HG03457 (cell line): ENCODE measurements around the gene FOXN3.

Experiments
- ATAC-seq: cut with Tn5 transposase; IDR thresholded peaks from one replicate; pipeline ENCODE4 v1.9.1; 2021; ENCODE audit warnings: moderate number of reproducible peaks; ENCODE audit not compliant: unreplicated experiment

Gene FOXN3

GRCh38 chr14:89409961-89410360 is 7.1 kb downstream of the FOXN3 start:
- no peak for ATAC-seq

- ATAC-seq = no peak
Measured at GRCh38 chr14:89408907-89409700, 7.9 kb downstream of the FOXN3 start.

DNA sequence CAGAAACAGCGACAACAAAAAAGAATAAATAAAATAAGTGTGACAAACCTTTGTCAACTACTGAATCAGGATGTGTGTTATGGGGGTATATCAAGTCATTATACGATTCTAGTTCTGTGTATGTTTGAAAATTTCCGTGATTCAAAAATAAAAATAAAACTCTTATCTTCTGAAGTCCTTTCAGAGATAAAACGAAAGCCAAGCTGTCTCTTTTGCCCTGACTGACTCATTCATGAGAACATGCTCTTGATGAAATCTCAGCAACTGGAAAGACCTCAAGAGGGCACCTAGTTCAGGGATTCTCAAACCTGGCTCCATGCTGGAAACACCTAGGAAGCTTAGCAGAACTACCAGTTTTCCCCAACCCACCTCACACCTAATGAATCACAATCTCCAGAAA is 9.2 kb downstream of the FOXN3 start:
- no peak for ATAC-seq

- no peak for ATAC-seq
Measured at GRCh38 chr14:89406941-89407340, 10.1 kb downstream of the FOXN3 start.

DNA sequence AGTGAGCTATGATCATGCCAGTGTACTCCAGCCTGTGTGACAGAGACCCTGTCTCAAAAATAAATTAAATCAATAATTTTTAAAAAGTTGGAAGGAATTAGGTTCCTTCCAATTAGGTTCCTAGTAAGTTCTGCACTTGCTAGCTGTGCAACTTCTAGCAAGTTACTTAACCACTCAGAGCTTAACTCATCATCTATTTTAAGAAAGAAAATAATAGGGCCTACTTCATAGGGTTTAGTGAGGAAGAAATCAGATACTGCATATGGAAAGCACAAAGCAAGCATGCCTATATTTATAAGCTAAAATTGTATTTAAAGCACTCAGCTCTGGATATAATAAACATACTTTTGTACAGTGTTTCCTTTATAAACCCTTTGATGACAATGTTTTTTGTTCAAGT is 10.7 kb downstream of the FOXN3 start:
- ATAC-seq = no peak

- no peak for ATAC-seq
Measured at GRCh38 chr14:89405712-89406111, 11.3 kb downstream of the FOXN3 start.

DNA sequence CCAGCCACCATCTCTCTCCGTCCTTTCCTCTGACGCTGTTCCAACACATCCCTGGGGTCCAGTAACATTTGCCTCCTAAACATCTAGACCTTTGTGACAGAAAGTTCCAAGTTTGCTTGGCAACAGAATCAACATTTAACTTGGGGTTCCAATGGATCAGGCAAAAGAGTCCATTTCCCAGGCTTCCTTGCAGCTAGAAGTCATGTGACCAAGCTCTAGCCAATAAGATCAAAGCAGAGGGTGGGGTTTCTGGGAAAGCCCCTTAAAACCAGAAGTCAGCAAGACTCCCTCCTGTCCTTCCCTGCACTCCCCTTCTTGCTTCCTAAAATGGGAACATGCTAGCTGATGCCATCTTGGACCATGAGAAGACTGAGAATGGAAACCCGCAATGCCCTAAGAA is 14.7 kb downstream of the FOXN3 start:
- no peak for ATAC-seq

DNA sequence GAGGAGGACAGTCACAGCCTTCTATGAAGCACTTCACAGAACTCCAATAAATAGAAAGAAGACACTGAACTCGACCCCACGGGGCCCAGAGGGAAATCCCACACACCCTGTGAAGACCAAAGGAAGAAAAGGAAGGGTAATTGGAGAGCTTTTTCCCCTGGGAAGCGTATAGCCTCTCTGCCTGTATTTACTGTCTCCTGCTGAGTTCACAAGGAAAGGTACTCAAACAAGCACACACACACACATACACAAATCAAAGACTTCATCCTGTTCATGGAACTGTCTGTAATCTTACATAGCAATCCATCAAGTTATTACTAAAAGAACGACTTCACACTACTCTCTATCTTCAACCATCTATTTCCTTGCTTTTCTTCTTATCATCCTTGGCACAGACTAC is 15.3 kb downstream of the FOXN3 start:
- ATAC-seq = no peak

- ATAC-seq = no peak
Measured at GRCh38 chr14:89401241-89401640, 15.8 kb downstream of the FOXN3 start.

DNA sequence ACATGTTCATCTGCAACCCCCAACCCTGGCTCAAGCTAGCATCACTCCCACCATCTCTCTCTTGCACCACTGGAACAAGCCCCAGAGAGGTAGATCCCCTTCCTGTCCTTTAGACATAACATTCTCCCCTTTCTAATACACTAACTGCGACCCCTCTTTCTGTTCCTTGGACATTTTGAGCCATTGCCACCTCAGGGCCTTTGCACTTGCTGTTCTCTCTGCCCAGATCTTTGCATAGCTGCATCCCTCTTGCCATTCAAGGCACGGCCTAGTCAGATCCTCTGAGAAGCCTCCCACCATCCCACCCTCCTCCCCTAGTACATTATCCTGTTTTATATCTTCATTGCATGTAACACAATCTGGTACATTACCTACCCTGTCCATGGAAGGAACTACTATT is 16.5 kb downstream of the FOXN3 start:
- ATAC-seq = no peak

- no peak for ATAC-seq
Measured at GRCh38 chr14:89399594-89400068, 17.4 kb downstream of the FOXN3 start.

GRCh38 chr14:89399157-89399556 is 17.9 kb downstream of the FOXN3 start:
- ATAC-seq = no peak

- ATAC-seq = no peak
Measured at GRCh38 chr14:89397569-89398230, 19.3 kb downstream of the FOXN3 start.

- no peak for ATAC-seq
Measured at GRCh38 chr14:89394972-89395371, 22.1 kb downstream of the FOXN3 start.

DNA sequence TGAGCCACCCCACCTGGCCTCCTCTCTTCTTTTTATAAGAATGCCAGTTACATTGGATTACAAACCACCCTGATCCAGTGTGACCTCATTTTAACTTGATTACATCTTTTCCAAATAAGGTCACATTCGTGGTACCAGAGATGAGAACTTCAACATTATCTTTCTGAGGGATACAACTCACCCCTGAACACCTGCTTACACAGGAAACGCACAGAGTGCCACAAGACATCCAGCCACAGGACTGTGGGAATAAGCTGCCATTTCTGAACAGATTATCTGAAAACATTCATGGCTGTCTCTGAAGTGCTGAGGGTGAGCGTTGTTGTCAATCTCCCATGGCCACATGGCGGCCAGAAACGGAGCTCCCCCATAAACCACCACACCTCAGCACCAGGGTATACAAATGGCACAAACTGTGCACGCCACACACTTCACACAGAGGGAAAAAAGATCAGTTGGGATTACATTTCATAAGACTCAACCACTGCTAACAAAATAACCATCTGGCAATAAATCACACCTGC is 23.7 kb downstream of the FOXN3 start:
- ATAC-seq = no peak

DNA sequence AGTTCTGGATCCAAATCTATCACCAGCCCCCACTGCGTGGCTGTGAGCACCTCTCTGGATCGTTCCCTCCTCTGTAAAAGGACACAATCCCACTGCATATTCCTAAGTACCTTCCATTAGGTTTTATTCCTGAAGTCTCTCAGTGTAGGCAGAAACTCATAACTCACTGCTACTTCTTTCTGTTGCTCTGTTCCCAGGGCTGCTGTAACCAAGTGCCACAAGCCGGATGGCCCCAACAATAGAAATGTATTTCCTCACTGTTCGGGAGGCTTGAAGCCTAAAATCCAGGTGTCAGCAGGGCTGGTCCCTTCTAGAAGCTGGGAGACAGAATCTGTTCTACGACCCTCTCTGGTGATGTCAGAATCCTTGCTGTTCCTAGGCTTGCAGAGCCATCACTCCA is 24.9 kb downstream of the FOXN3 start:
- no peak for ATAC-seq

- no peak for ATAC-seq
Measured at GRCh38 chr14:89391556-89391955, 25.5 kb downstream of the FOXN3 start.

GRCh38 chr14:89391123-89391522 is 25.9 kb downstream of the FOXN3 start:
- no peak for ATAC-seq

GRCh38 chr14:89388853-89389252 is 28.2 kb downstream of the FOXN3 start:
- ATAC-seq = no peak

GRCh38 chr14:89387922-89388685 is 28.9 kb downstream of the FOXN3 start:
- ATAC-seq = no peak

- ATAC-seq = no peak
Measured at GRCh38 chr14:89386212-89386886, 30.7 kb downstream of the FOXN3 start.
